Measurements from ENCODE around the gene RAB3A. TPM values are rescaled to one million over a fixed set of nuclear protein-coding genes. Genes with fewer than 3 reads are reported as not detected.
A peak's percentile ranks its signal among the peaks of the same experiment; 100 is the strongest.

The RAB3A gene
- total and polyA plus RNA-seq, 9 of the 15 experiments (the other 6 are each of a cell fraction or from before 2014, with no cell fraction given): 0.17 to 5.1 (median 0.90) TPM; not detected in 1

DNA sequence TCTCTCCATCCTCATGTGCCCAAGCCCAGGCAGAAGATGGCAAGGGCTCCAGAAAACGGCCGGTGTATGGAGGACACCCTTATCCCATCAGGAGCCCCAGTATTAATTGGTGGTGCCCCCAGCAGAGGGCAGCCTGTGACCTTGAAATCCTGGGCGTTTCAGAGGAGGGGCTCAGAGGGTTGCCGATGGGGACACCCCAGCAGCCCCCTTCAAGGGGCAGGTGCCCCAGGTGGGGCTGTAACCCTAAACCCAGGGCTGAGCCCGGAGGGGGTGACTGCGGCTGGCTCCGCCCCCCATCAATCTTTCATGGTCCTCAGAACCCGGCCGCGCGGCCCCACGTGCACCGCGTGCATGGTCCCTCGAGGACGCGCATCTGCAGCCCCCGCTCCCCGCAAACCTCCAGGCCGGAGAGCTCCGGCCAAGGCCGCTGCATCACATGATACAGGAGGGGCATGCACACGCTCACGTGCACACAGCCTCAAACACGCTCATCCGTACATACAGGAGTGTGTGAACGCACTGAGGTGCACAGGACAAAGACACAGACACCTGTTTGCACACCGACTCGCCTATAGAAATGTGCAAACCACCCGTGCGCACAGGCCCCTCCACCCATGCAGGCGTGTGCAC is 949 bp downstream of the RAB3A start (continued):
- TF ChIP-seq, protein P1, sequence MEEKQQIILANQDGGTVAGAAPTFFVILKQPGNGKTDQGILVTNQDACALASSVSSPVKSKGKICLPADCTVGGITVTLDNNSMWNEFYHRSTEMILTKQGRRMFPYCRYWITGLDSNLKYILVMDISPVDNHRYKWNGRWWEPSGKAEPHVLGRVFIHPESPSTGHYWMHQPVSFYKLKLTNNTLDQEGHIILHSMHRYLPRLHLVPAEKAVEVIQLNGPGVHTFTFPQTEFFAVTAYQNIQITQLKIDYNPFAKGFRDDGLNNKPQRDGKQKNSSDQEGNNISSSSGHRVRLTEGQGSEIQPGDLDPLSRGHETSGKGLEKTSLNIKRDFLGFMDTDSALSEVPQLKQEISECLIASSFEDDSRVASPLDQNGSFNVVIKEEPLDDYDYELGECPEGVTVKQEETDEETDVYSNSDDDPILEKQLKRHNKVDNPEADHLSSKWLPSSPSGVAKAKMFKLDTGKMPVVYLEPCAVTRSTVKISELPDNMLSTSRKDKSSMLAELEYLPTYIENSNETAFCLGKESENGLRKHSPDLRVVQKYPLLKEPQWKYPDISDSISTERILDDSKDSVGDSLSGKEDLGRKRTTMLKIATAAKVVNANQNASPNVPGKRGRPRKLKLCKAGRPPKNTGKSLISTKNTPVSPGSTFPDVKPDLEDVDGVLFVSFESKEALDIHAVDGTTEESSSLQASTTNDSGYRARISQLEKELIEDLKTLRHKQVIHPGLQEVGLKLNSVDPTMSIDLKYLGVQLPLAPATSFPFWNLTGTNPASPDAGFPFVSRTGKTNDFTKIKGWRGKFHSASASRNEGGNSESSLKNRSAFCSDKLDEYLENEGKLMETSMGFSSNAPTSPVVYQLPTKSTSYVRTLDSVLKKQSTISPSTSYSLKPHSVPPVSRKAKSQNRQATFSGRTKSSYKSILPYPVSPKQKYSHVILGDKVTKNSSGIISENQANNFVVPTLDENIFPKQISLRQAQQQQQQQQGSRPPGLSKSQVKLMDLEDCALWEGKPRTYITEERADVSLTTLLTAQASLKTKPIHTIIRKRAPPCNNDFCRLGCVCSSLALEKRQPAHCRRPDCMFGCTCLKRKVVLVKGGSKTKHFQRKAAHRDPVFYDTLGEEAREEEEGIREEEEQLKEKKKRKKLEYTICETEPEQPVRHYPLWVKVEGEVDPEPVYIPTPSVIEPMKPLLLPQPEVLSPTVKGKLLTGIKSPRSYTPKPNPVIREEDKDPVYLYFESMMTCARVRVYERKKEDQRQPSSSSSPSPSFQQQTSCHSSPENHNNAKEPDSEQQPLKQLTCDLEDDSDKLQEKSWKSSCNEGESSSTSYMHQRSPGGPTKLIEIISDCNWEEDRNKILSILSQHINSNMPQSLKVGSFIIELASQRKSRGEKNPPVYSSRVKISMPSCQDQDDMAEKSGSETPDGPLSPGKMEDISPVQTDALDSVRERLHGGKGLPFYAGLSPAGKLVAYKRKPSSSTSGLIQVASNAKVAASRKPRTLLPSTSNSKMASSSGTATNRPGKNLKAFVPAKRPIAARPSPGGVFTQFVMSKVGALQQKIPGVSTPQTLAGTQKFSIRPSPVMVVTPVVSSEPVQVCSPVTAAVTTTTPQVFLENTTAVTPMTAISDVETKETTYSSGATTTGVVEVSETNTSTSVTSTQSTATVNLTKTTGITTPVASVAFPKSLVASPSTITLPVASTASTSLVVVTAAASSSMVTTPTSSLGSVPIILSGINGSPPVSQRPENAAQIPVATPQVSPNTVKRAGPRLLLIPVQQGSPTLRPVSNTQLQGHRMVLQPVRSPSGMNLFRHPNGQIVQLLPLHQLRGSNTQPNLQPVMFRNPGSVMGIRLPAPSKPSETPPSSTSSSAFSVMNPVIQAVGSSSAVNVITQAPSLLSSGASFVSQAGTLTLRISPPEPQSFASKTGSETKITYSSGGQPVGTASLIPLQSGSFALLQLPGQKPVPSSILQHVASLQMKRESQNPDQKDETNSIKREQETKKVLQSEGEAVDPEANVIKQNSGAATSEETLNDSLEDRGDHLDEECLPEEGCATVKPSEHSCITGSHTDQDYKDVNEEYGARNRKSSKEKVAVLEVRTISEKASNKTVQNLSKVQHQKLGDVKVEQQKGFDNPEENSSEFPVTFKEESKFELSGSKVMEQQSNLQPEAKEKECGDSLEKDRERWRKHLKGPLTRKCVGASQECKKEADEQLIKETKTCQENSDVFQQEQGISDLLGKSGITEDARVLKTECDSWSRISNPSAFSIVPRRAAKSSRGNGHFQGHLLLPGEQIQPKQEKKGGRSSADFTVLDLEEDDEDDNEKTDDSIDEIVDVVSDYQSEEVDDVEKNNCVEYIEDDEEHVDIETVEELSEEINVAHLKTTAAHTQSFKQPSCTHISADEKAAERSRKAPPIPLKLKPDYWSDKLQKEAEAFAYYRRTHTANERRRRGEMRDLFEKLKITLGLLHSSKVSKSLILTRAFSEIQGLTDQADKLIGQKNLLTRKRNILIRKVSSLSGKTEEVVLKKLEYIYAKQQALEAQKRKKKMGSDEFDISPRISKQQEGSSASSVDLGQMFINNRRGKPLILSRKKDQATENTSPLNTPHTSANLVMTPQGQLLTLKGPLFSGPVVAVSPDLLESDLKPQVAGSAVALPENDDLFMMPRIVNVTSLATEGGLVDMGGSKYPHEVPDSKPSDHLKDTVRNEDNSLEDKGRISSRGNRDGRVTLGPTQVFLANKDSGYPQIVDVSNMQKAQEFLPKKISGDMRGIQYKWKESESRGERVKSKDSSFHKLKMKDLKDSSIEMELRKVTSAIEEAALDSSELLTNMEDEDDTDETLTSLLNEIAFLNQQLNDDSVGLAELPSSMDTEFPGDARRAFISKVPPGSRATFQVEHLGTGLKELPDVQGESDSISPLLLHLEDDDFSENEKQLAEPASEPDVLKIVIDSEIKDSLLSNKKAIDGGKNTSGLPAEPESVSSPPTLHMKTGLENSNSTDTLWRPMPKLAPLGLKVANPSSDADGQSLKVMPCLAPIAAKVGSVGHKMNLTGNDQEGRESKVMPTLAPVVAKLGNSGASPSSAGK (IDR thresholded peaks at IDR 0.05): peak; percentile 92
- TF ChIP-seq HDAC1 (IDR thresholded peaks at IDR 0.05) (peak in 1 of 2 experiments; percentile 47; a peak in 1 of 4 replicates), PBX2 (CRISPR knock-in tag; IDR thresholded peaks at IDR 0.05; ENCODE audit: low read depth) (no peak), PBX2 (tag; conservative IDR thresholded peaks at IDR 0.05; ENCODE audit: low read depth) (peak; percentile 42; the same call in 1 of the 2 replicates), CREB1 (IDR thresholded peaks at IDR 0.05) (0 out of 2 replicates have a peak, but pooled peaks have one; percentile 24), CREB1 (CRISPR knock-in tag; IDR thresholded peaks at IDR 0.05) (no peak), HDAC3 (IDR thresholded peaks at IDR 0.05; ENCODE audit: borderline replicate concordance, partially characterized antibody) (no peak), CREM (IDR thresholded peaks at IDR 0.05; ENCODE audit: low read depth) (0 out of 2 replicates have a peak, but pooled peaks have one; percentile 2), HINFP (tag; conservative IDR thresholded peaks at IDR 0.05; ENCODE audit: low read depth) (no peak)
- TF ChIP-seq, protein P2, sequence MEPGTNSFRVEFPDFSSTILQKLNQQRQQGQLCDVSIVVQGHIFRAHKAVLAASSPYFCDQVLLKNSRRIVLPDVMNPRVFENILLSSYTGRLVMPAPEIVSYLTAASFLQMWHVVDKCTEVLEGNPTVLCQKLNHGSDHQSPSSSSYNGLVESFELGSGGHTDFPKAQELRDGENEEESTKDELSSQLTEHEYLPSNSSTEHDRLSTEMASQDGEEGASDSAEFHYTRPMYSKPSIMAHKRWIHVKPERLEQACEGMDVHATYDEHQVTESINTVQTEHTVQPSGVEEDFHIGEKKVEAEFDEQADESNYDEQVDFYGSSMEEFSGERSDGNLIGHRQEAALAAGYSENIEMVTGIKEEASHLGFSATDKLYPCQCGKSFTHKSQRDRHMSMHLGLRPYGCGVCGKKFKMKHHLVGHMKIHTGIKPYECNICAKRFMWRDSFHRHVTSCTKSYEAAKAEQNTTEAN (CRISPR knock-in tag; IDR thresholded peaks at IDR 0.05): 0 out of 2 replicates have a peak, but pooled peaks have one; percentile 10
